H1 (cell line): ENCODE results near the gene FBXO46. TPM values are rescaled to one million over a fixed set of nuclear protein-coding genes. Genes with fewer than 3 reads are reported as not detected.

Experiments
- CEBPB ChIP-seq: IDR thresholded peaks from 2 replicates; pipeline ENCODE4 v1.6.1; 2012; ENCODE audit warnings: low read depth, low read length
- FOSL1 ChIP-seq: IDR thresholded peaks from 2 replicates; pipeline ENCODE4 v1.6.1; 2011; ENCODE audit warnings: mild to moderate bottlenecking, low read depth, low read length, moderate library complexity; ENCODE audit not compliant: insufficient read depth
- JUND ChIP-seq: IDR thresholded peaks from 2 replicates; pipeline ENCODE4 v1.6.1; 2011; ENCODE audit warnings: mild to moderate bottlenecking, improper control_type of control experiment, low read length
- KDM1A ChIP-seq: fragments of 200-600, 300-600 bp; sonication (generic); IDR thresholded peaks from 2 replicates; pipeline ENCODE4 v1.7.1; 2016; ENCODE audit warnings: mild to moderate bottlenecking, low read length, borderline replicate concordance
- POU5F1 ChIP-seq: IDR thresholded peaks from 2 replicates; pipeline ENCODE4 v1.6.1; 2011; ENCODE audit warnings: low read depth, mild to moderate bottlenecking, low read length, moderate library complexity
- RXRA ChIP-seq: IDR thresholded peaks from 2 replicates; pipeline ENCODE4 v1.6.1; 2011; ENCODE audit warnings: low read depth, mild to moderate bottlenecking, low read length, moderate library complexity; ENCODE audit not compliant: insufficient read depth
- polyA plus RNA-seq, 7 experiments: library from polyadenylated mRNA; depleted of rRNA in 3 of 7; stranded (reverse) in 5 of 7; unstranded in 2 of 7; fragments of >200 nt in 5 of 7; fragments of 200-250 nt in 2 of 7; gene quantifications; 1 replicate in 5 of 7; 2 replicates in 1 of 7; 4 replicates in 1 of 7; pipeline versions ENCODE4 v1.2.1 to v1.2.3, GENCODE V29; 2011 to 2013; ENCODE audit warnings: missing spikeins in 2 of 7, mixed read lengths in 2 of 7
- total RNA-seq: library from RNA; stranded (reverse); fragmentation: NEBNext Ultra II Directional; extraction: Animal tissue kit (Norgen Biotek cat#: 25700); gene quantifications from 2 replicates; pipeline ENCODE4 v1.2.1, GENCODE V29; 2021

FBXO46 gene
- total and polyA plus RNA-seq, 2 of the 8 experiments (the other 6 are each of a cell fraction or from before 2014, with no cell fraction given): 11.2 to 38.9 TPM

DNA sequence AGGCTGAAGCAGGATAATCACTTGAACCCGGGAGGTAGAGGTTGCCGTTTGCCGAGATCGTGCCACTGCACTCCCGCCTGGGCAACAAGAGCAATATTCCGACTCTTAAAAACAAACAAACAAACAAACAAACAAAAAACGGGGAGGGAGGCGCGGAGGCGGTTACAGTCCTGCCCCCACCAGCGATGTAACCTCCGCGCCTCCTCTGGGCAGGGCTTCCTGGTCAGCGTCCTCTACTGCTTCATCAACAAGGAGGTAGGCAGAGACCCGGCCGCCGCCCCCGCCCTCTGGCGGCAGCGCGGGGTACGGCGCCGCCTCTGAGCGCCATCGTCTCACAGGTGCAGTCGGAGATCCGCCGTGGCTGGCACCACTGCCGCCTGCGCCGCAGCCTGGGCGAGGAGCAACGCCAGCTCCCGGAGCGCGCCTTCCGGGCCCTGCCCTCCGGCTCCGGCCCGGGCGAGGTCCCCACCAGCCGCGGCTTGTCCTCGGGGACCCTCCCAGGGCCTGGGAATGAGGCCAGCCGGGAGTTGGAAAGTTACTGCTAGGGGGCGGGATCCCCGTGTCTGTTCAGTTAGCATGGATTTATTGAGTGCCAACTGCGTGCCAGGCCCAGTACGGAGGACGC lies 49.2 kb downstream of the FBXO46 start (continued):
- TF ChIP-seq POU5F1 (no peak), RXRA (no peak), CEBPB (no peak), FOSL1 (no peak), KDM1A (no peak), JUND (0 out of 2 replicates have a peak, but pooled peaks have one; percentile 12)
